ENCODE measurements around the gene MCM3AP.

The MCM3AP gene

GRCh38 chr21:46285206-46285661 is at the start of gene MCM3AP:
Gene MCM3AP (minus strand): TSS chr21:46285611. CDS start chr21:46285286, 325 bp downstream.
- Histone ChIP-seq H3K27ac (peak within 1 kb of the TSS; percentile 86 to 99 (median 97)), H3K36me3 (peaks cover 34 to 47% (median 44%) of the 10 kb centered on the region in 11 experiments), H3K27me3 (no peaks in the 10 kb centered on the region), H3K4me3 (peak within 1 kb of the TSS; percentile 73 to 99 (median 92)), H3K9ac (peak within 1 kb of the TSS; percentile 88 to 100 (median 97)), H3K9me3 (replicated peaks in 1 of 11) (no peaks in the 10 kb centered on the region; a peak in 1 of 22 replicates), H3K4me2 (peak within 1 kb of the TSS; percentile 78 to 99 (median 89)), H3K4me1 (peaks cover 49 to 63% (median 59%) of the 10 kb centered on the region in 10 experiments), H4K20me1 (peaks cover 20 to 53% (median 47%) of the 10 kb centered on the region in 11 experiments; a peak in 21 of 22 replicates)
- no peak for TF ChIP-seq Cebpa-rat (IDR thresholded peaks at IDR 0.05)

GRCh38 chr21:46334351-46335140 is 49.1 kb upstream of the MCM3AP start:
- H3K4me2 ChIP-seq = no peak overlapping the region
- H3K36me3 ChIP-seq = peaks cover 68 to 100% (median 87%) of the 10 kb centered on the region in 11 experiments
- TF ChIP-seq Cebpa-rat (IDR thresholded peaks at IDR 0.05) = no peak
- H3K4me3 ChIP-seq = no peak overlapping the region
- H3K4me1 ChIP-seq = peaks cover 0 to 10% (median 0%) of the 10 kb centered on the region in 10 experiments; a peak in 7 of 20 replicates
- no peaks in the 10 kb centered on the region for H3K27me3 ChIP-seq
- H3K9ac ChIP-seq = 0 out of 22 replicates have a peak overlapping the region, but pooled peaks of 1 of the 11 experiments have one; percentile 5
- H3K9me3 ChIP-seq (replicated peaks in 1 of 11) = peaks cover 0 to 11% (median 2%) of the 10 kb centered on the region in 11 experiments; a peak in 7 of 22 replicates
- peaks cover 0 to 44% (median 13%) of the 10 kb centered on the region in 11 experiments; a peak in 9 of 22 replicates for H4K20me1 ChIP-seq
- no peak overlapping the region for H3K27ac ChIP-seq

- H3K4me1 ChIP-seq = peaks cover 12 to 23% (median 13%) of the 10 kb centered on the region in 10 experiments
- no peak overlapping the region for H3K27ac ChIP-seq
- TF ChIP-seq Cebpa-rat (IDR thresholded peaks at IDR 0.05) = no peak
- H4K20me1 ChIP-seq = peaks cover 0 to 60% (median 11%) of the 10 kb centered on the region in 11 experiments; a peak in 12 of 22 replicates
- no peak overlapping the region for H3K4me2 ChIP-seq
- no peaks in the 10 kb centered on the region for H3K27me3 ChIP-seq
- H3K9me3 ChIP-seq (replicated peaks in 1 of 11) = no peaks in the 10 kb centered on the region
- 0 out of 22 replicates have a peak overlapping the region, but pooled peaks of 1 of the 11 experiments have one; percentile 3 for H3K9ac ChIP-seq
- H3K4me3 ChIP-seq = no peak overlapping the region
- H3K36me3 ChIP-seq = peaks cover 29 to 78% (median 66%) of the 10 kb centered on the region in 11 experiments
These were observed 44.4 kb upstream of the MCM3AP start for GRCh38 chr21:46329796-46330195.

- no peak for TF ChIP-seq Cebpa-rat (IDR thresholded peaks at IDR 0.05)
- Histone ChIP-seq H3K4me2 (no peak overlapping the region), H3K27ac (no peak overlapping the region)
These were observed 42.7 kb upstream of the MCM3AP start for GRCh38 chr21:46328151-46328550.

GRCh38 chr21:46327711-46328110 is 42.3 kb upstream of the MCM3AP start:
- Histone ChIP-seq H3K27me3 (no peaks in the 10 kb centered on the region), H3K4me2 (no peak overlapping the region), H3K9me3 (replicated peaks in 1 of 11) (no peaks in the 10 kb centered on the region), H3K27ac (no peak overlapping the region), H4K20me1 (peaks cover 0 to 49% (median 7%) of the 10 kb centered on the region in 11 experiments; a peak in 14 of 22 replicates), H3K36me3 (peaks cover 21 to 63% (median 56%) of the 10 kb centered on the region in 11 experiments), H3K4me3 (no peak overlapping the region), H3K4me1 (peaks cover 12 to 21% (median 13%) of the 10 kb centered on the region in 10 experiments), H3K9ac (no peak overlapping the region)
- no peak for TF ChIP-seq Cebpa-rat (IDR thresholded peaks at IDR 0.05)

More at GRCh38 chr21:46328151-46328550, 42.7 kb upstream of the MCM3AP start:
- peaks cover 0 to 49% (median 3%) of the 10 kb centered on the region in 11 experiments; a peak in 11 of 22 replicates for H4K20me1 ChIP-seq
- H3K4me1 ChIP-seq = peaks cover 12 to 23% (median 13%) of the 10 kb centered on the region in 10 experiments
- H3K36me3 ChIP-seq = peaks cover 21 to 68% (median 59%) of the 10 kb centered on the region in 11 experiments
- no peak overlapping the region for H3K4me3 ChIP-seq
- no peaks in the 10 kb centered on the region for H3K9me3 ChIP-seq (replicated peaks in 1 of 11)
- no peak overlapping the region for H3K9ac ChIP-seq
- no peaks in the 10 kb centered on the region for H3K27me3 ChIP-seq

GRCh38 chr21:46326110-46326703 is 40.8 kb upstream of the MCM3AP start:
- Histone ChIP-seq H3K27ac (no peak overlapping the region), H3K9me3 (replicated peaks in 1 of 11) (no peaks in the 10 kb centered on the region), H3K4me2 (peak overlapping the region; percentile 73 to 90 (median 87); a peak in 19 of 22 replicates), H3K4me3 (peak overlapping the region in 1 of 10 experiments; percentile 91; a peak in 2 of 20 replicates), H3K9ac (peak overlapping the region; percentile 1 to 98 (median 96); a peak in 19 of 22 replicates), H4K20me1 (peaks cover 0 to 59% (median 22%) of the 10 kb centered on the region in 11 experiments; a peak in 18 of 22 replicates), H3K27me3 (no peaks in the 10 kb centered on the region), H3K36me3 (peaks cover 16 to 57% (median 43%) of the 10 kb centered on the region in 11 experiments), H3K4me1 (peaks cover 24 to 27% (median 26%) of the 10 kb centered on the region in 10 experiments)
- TF ChIP-seq Cebpa-rat (IDR thresholded peaks at IDR 0.05) = no peak

- Histone ChIP-seq H3K9me3 (replicated peaks in 1 of 11) (no peaks in the 10 kb centered on the region), H3K36me3 (peaks cover 10 to 50% (median 36%) of the 10 kb centered on the region in 11 experiments), H3K4me1 (peaks cover 34 to 36% (median 35%) of the 10 kb centered on the region in 10 experiments), H3K27ac (peak overlapping the region in 10 of 11 experiments; percentile 63 to 98 (median 92); a peak in 21 of 22 replicates), H3K9ac (peak overlapping the region; percentile 80 to 98 (median 96)), H4K20me1 (peaks cover 0 to 68% (median 31%) of the 10 kb centered on the region in 11 experiments; a peak in 18 of 22 replicates), H3K4me3 (peak overlapping the region; percentile 84 to 98 (median 91)), H3K27me3 (no peaks in the 10 kb centered on the region), H3K4me2 (peak overlapping the region; percentile 73 to 90 (median 87))
- TF ChIP-seq Cebpa-rat (IDR thresholded peaks at IDR 0.05) = no peak
These were observed 39.9 kb upstream of the MCM3AP start for GRCh38 chr21:46325073-46325912.
